ENCODE data around the gene ZNF726. TPM values are rescaled to one million over a fixed set of nuclear protein-coding genes. Genes with fewer than 3 reads are reported as not detected.
"Not testable (repeated sequence)": the region's sequence is repeated elsewhere in the genome, so short reads cannot be mapped to it uniquely, and the experiment has no call there.

ZNF726 gene
- total and polyA plus RNA-seq, 2 donors (not counting 1 experiment from before 2014, with no cell fraction given) = 1.2 to 3.5 TPM

- no peaks in the 10 kb centered on the region for H3K27me3 ChIP-seq (ENCODE audit: control insufficient read depth, insufficient read depth, low read length)
- no peaks in the 10 kb centered on the region for H3K9me3 ChIP-seq (ENCODE audit: control insufficient read depth, insufficient read depth, low read depth, low read length)
- no peaks in the 10 kb centered on the region for H4K20me1 ChIP-seq (ENCODE audit: control insufficient read depth, extremely low read depth, insufficient read depth, low read length)
- TF ChIP-seq CTCF (conservative IDR thresholded peaks at IDR 0.05 in 1 of 2, IDR thresholded peaks at IDR 0.05 in 1 of 2; ENCODE audit: low read depth in 1 of 2, low read length in 2 of 2) = no peak
- no peak for TF ChIP-seq EZH2 (IDR thresholded peaks at IDR 0.05; ENCODE audit: low read length, missing control alignments)
- H3K4me2 ChIP-seq (ENCODE audit: extremely low read depth, insufficient read depth, low read length) = no peak overlapping the region
- H3K4me3 ChIP-seq (replicated peaks in 1 of 4; ENCODE audit: control extremely low read depth in 1 of 4, insufficient read depth in 1 of 4, low read depth in 3 of 4, low read length in 4 of 4) = no peak overlapping the region
- DNase-seq (ENCODE audit: low read depth in 2 of 2) = no peak
- H3K4me1 ChIP-seq (ENCODE audit: control insufficient read depth, extremely low read depth, insufficient read depth, low read length) = no peaks in the 10 kb centered on the region
- no peaks in the 10 kb centered on the region for H3K79me2 ChIP-seq (ENCODE audit: control insufficient read depth, insufficient read depth, low read length)
- H2AFZ ChIP-seq (ENCODE audit: low read length) = no peak overlapping the region
- H3K9ac ChIP-seq (ENCODE audit: insufficient read depth, low read length) = no peak overlapping the region
- H3K27ac ChIP-seq (ENCODE audit: insufficient read depth, low read length) = no peak overlapping the region
- no peaks in the 10 kb centered on the region for H3K36me3 ChIP-seq (ENCODE audit: control insufficient read depth, insufficient read depth, low read length)
Observed at GRCh38 chr19:23956051-23956450, 41.4 kb downstream of the ZNF726 start.

- no peaks in the 10 kb centered on the region for H4K20me1 ChIP-seq (ENCODE audit: control insufficient read depth, extremely low read depth, insufficient read depth, low read length)
- no peaks in the 10 kb centered on the region for H3K79me2 ChIP-seq (ENCODE audit: control insufficient read depth, insufficient read depth, low read length)
- no peak overlapping the region for H3K27ac ChIP-seq (ENCODE audit: insufficient read depth, low read length)
- no peak overlapping the region for H2AFZ ChIP-seq (ENCODE audit: low read length)
- peak overlapping the region in 1 of 4 experiments; percentile 21 for H3K4me3 ChIP-seq (replicated peaks in 1 of 4; ENCODE audit: control extremely low read depth in 1 of 4, insufficient read depth in 1 of 4, low read depth in 3 of 4, low read length in 4 of 4)
- TF ChIP-seq CTCF (conservative IDR thresholded peaks at IDR 0.05 in 1 of 2, IDR thresholded peaks at IDR 0.05 in 1 of 2; ENCODE audit: low read depth in 1 of 2, low read length in 2 of 2) (no peak), EZH2 (IDR thresholded peaks at IDR 0.05; ENCODE audit: low read length, missing control alignments) (no peak)
- H3K9ac ChIP-seq (ENCODE audit: insufficient read depth, low read length) = no peak overlapping the region
- H3K4me1 ChIP-seq (ENCODE audit: control insufficient read depth, extremely low read depth, insufficient read depth, low read length) = no peaks in the 10 kb centered on the region
- H3K36me3 ChIP-seq (ENCODE audit: control insufficient read depth, insufficient read depth, low read length) = no peaks in the 10 kb centered on the region
- H3K4me2 ChIP-seq (ENCODE audit: extremely low read depth, insufficient read depth, low read length) = no peak overlapping the region
- H3K9me3 ChIP-seq (ENCODE audit: control insufficient read depth, insufficient read depth, low read depth, low read length) = no peaks in the 10 kb centered on the region
- H3K27me3 ChIP-seq (ENCODE audit: control insufficient read depth, insufficient read depth, low read length) = no peaks in the 10 kb centered on the region
- DNase-seq (ENCODE audit: low read depth in 2 of 2) = peak; percentile 46 to 85
Observed at GRCh38 chr19:23957660-23958281, 43.1 kb downstream of the ZNF726 start.

- not testable (repeated sequence) for H2AFZ ChIP-seq (ENCODE audit: low read length); DNase-seq (ENCODE audit: low read depth in 2 of 2); H3K4me2 ChIP-seq (ENCODE audit: extremely low read depth, insufficient read depth, low read length); H3K27me3 ChIP-seq (ENCODE audit: control insufficient read depth, insufficient read depth, low read length); H3K9me3 ChIP-seq (ENCODE audit: control insufficient read depth, insufficient read depth, low read depth, low read length); H3K27ac ChIP-seq (ENCODE audit: insufficient read depth, low read length); H3K4me1 ChIP-seq (ENCODE audit: control insufficient read depth, extremely low read depth, insufficient read depth, low read length); H3K9ac ChIP-seq (ENCODE audit: insufficient read depth, low read length); H3K4me3 ChIP-seq (replicated peaks in 1 of 4; ENCODE audit: control extremely low read depth in 1 of 4, insufficient read depth in 1 of 4, low read depth in 3 of 4, low read length in 4 of 4); H3K36me3 ChIP-seq (ENCODE audit: control insufficient read depth, insufficient read depth, low read length); H4K20me1 ChIP-seq (ENCODE audit: control insufficient read depth, extremely low read depth, insufficient read depth, low read length); H3K79me2 ChIP-seq (ENCODE audit: control insufficient read depth, insufficient read depth, low read length)
Observed at GRCh38 chr19:23963396-23963795, 48.7 kb downstream of the ZNF726 start.

- H3K4me2 ChIP-seq (ENCODE audit: extremely low read depth, insufficient read depth, low read length); DNase-seq (ENCODE audit: low read depth in 2 of 2); H3K27ac ChIP-seq (ENCODE audit: insufficient read depth, low read length); H3K4me1 ChIP-seq (ENCODE audit: control insufficient read depth, extremely low read depth, insufficient read depth, low read length); H3K79me2 ChIP-seq (ENCODE audit: control insufficient read depth, insufficient read depth, low read length); H3K9me3 ChIP-seq (ENCODE audit: control insufficient read depth, insufficient read depth, low read depth, low read length); H3K9ac ChIP-seq (ENCODE audit: insufficient read depth, low read length); H4K20me1 ChIP-seq (ENCODE audit: control insufficient read depth, extremely low read depth, insufficient read depth, low read length); H3K4me3 ChIP-seq (replicated peaks in 1 of 4; ENCODE audit: control extremely low read depth in 1 of 4, insufficient read depth in 1 of 4, low read depth in 3 of 4, low read length in 4 of 4); H2AFZ ChIP-seq (ENCODE audit: low read length); H3K36me3 ChIP-seq (ENCODE audit: control insufficient read depth, insufficient read depth, low read length); H3K27me3 ChIP-seq (ENCODE audit: control insufficient read depth, insufficient read depth, low read length): not testable (repeated sequence)
Observed at GRCh38 chr19:23963881-23964280, 49.2 kb downstream of the ZNF726 start.

GRCh38 chr19:23964334-23964733 is 49.6 kb downstream of the ZNF726 start:
- H3K27ac ChIP-seq (ENCODE audit: insufficient read depth, low read length); H3K4me1 ChIP-seq (ENCODE audit: control insufficient read depth, extremely low read depth, insufficient read depth, low read length); H3K4me3 ChIP-seq (replicated peaks in 1 of 4; ENCODE audit: control extremely low read depth in 1 of 4, insufficient read depth in 1 of 4, low read depth in 3 of 4, low read length in 4 of 4); DNase-seq (ENCODE audit: low read depth in 2 of 2); H3K36me3 ChIP-seq (ENCODE audit: control insufficient read depth, insufficient read depth, low read length); H2AFZ ChIP-seq (ENCODE audit: low read length); H3K4me2 ChIP-seq (ENCODE audit: extremely low read depth, insufficient read depth, low read length); H3K9ac ChIP-seq (ENCODE audit: insufficient read depth, low read length); H3K9me3 ChIP-seq (ENCODE audit: control insufficient read depth, insufficient read depth, low read depth, low read length); H3K79me2 ChIP-seq (ENCODE audit: control insufficient read depth, insufficient read depth, low read length); H4K20me1 ChIP-seq (ENCODE audit: control insufficient read depth, extremely low read depth, insufficient read depth, low read length); H3K27me3 ChIP-seq (ENCODE audit: control insufficient read depth, insufficient read depth, low read length): not testable (repeated sequence)
